ENCODE results near the gene PRKACG. TPM values are rescaled to one million over a fixed set of nuclear protein-coding genes. Genes with fewer than 3 reads are reported as not detected.

PRKACG gene
- total RNA-seq, 4 donors from 2014 or later = not detected

DNA sequence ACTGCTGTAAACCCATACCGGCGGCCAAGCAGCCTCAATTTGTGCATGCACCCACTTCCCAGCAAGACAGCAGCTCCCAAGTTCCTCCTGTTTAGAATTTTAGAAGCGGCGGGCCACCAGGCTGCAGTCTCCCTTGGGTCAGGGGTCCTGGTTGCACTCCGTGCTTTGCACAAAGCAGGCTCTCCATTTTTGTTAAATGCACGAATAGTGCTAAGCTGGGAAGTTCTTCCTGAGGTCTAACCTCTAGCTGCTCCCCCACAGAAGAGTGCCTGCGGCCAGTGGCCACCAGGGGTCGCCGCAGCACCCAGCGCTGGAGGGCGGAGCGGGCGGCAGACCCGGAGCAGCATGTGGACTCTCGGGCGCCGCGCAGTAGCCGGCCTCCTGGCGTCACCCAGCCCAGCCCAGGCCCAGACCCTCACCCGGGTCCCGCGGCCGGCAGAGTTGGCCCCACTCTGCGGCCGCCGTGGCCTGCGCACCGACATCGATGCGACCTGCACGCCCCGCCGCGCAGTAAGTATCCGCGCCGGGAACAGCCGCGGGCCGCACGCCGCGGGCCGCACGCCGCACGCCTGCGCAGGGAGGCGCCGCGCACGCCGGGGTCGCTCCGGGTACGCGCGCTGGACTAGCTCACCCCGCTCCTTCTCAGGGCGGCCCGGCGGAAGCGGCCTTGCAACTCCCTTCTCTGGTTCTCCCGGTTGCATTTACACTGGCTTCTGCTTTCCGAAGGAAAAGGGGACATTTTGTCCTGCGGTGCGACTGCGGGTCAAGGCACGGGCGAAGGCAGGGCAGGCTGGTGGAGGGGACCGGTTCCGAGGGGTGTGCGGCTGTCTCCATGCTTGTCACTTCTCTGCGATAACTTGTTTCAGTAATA is 21.8 kb upstream of the PRKACG start, which contains the start of gene FXN:
Gene FXN (plus strand): TSS at position 315 of the 871 bp plus-strand sequence. CDS start 31 bp downstream, at position 346.
- H3K27me3 ChIP-seq = no peaks in the 10 kb centered on the region
- peak in 1 of 2 donors; percentile 32 for TF ChIP-seq EP300 (IDR thresholded peaks at IDR 0.05)
- TF ChIP-seq, protein P1, sequence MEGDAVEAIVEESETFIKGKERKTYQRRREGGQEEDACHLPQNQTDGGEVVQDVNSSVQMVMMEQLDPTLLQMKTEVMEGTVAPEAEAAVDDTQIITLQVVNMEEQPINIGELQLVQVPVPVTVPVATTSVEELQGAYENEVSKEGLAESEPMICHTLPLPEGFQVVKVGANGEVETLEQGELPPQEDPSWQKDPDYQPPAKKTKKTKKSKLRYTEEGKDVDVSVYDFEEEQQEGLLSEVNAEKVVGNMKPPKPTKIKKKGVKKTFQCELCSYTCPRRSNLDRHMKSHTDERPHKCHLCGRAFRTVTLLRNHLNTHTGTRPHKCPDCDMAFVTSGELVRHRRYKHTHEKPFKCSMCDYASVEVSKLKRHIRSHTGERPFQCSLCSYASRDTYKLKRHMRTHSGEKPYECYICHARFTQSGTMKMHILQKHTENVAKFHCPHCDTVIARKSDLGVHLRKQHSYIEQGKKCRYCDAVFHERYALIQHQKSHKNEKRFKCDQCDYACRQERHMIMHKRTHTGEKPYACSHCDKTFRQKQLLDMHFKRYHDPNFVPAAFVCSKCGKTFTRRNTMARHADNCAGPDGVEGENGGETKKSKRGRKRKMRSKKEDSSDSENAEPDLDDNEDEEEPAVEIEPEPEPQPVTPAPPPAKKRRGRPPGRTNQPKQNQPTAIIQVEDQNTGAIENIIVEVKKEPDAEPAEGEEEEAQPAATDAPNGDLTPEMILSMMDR (IDR thresholded peaks at IDR 0.05) = peak; percentile 96 to 99 (median 98)
- TF ChIP-seq POLR2A (IDR thresholded peaks at IDR 0.05) = peak in 1 of 2 donors; percentile 28
- no peaks in the 10 kb centered on the region for H3K36me3 ChIP-seq
- peak within 1 kb of the TSS; percentile 43 to 76 (median 62) for H3K4me3 ChIP-seq
- WGBS, 2 donors = 1% methylated on average over 49 to 65 of the region's 75 CpGs
- peaks cover 0 to 13% (median 4%) of the 10 kb centered on the region in 4 donors for H3K4me1 ChIP-seq
- H3K9me3 ChIP-seq = no peaks in the 10 kb centered on the region
- DNase-seq (ENCODE audit: low spot score in 2 of 2) = peak; percentile 61 to 72
- H3K27ac ChIP-seq = peak within 1 kb of the TSS in 3 of 4 donors; percentile 78 to 85 (median 81)

DNA sequence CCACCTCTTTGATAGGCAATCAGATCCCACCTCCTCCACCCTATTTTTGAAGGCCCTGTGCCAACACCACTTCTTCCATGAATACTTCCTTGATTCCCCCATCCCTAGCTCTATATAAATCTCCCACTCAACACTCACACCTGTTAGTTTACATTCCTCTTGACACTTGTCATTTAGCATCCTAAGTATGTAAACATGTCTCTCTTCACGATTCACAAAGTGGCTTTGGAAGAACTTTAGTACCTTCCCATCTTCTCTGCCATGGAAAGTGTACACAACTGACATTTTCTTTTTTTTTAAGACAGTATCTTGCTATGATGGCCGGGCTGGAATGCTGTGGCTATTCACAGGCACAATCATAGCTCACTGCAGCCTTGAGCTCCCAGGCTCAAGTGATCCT is 20.2 kb upstream of the PRKACG start:
- 72 to 74% methylated on average over 2 of the region's 2 CpGs for WGBS, 2 donors
- H3K27ac ChIP-seq = no peak overlapping the region
- no peaks in the 10 kb centered on the region for H3K9me3 ChIP-seq
- TF ChIP-seq, protein P1 (IDR thresholded peaks at IDR 0.05) = no peak
- TF ChIP-seq POLR2A (IDR thresholded peaks at IDR 0.05) (no peak), EP300 (IDR thresholded peaks at IDR 0.05) (no peak)
- no peaks in the 10 kb centered on the region for H3K36me3 ChIP-seq
- DNase-seq (ENCODE audit: low spot score in 2 of 2) = no peak
- no peaks in the 10 kb centered on the region for H3K27me3 ChIP-seq
- peaks cover 0 to 13% (median 4%) of the 10 kb centered on the region in 4 donors for H3K4me1 ChIP-seq
- no peak overlapping the region for H3K4me3 ChIP-seq

DNA sequence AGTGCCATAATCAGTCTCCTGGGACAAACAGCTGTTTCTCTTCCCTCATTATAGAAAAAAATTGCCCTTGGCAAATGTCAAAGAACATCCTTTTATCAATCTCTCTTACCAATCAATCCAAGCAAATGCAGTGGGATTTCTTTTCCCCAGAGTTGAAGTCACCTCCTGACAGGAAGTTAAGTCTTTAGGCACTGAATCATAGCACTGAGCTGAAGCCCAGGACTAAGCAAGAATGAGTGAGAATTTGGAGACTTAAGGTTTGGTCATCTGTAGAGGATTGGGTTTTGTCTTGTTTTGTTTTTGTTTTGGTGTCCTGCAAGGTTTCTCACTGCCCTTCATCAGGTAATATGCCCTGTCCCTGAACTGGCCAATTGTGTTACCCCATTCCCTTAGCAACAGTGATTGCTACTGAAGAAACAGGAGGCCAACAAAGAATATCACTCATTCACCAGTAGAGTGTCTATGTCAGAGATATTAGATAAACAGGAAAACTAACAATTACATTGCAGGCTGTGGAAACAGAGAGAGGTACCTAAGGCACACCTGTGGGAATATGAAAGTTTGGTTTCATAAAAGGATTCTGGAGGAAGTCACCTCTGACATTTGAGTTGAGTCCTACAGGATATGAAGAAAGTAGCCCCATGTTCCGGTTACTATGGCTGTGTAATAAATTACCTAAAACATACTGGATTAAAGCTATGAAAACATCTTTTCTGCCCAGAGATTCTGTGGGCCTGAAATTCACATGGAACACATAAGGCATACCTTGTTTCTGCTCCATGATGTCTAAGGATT is 17.1 kb upstream of the PRKACG start:
- no peaks in the 10 kb centered on the region for H3K36me3 ChIP-seq
- DNase-seq (ENCODE audit: low spot score in 2 of 2) = no peak
- 57 to 66% methylated on average over 1 of the region's 1 CpG for WGBS, 2 donors
- peaks cover 0 to 5% (median 4%) of the 10 kb centered on the region in 4 donors for H3K4me1 ChIP-seq
- no peaks in the 10 kb centered on the region for H3K9me3 ChIP-seq
- no peak overlapping the region for H3K4me3 ChIP-seq
- TF ChIP-seq EP300 (IDR thresholded peaks at IDR 0.05) (no peak), POLR2A (IDR thresholded peaks at IDR 0.05) (no peak)
- TF ChIP-seq, protein P1 (IDR thresholded peaks at IDR 0.05) = no peak
- H3K27me3 ChIP-seq = no peaks in the 10 kb centered on the region
- H3K27ac ChIP-seq = no peak overlapping the region

DNA sequence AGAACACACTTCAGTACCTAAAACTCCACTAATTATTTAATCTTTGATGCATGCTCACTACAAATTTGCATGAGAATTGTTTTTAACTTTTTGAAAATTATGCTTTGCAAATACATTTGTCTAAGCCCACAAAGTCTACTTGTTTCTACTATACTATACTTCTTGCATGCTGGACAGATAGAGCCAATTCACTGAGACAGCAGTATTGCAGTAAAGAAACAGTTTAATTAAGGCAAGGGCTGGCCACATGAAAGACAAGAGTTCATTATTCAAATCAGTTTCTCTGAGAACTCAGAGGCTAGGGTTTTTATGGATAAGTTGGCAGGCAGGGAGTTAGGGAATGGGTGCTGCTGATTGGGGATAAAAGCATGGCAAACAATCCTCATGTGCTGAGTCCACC is 15.6 kb upstream of the PRKACG start:
- H3K27ac ChIP-seq = no peak overlapping the region
- no peak for TF ChIP-seq POLR2A (IDR thresholded peaks at IDR 0.05)
- TF ChIP-seq, protein P1 (IDR thresholded peaks at IDR 0.05) = no peak
- no peak for TF ChIP-seq EP300 (IDR thresholded peaks at IDR 0.05)
- H3K27me3 ChIP-seq = no peaks in the 10 kb centered on the region
- DNase-seq (ENCODE audit: low spot score in 2 of 2) = no peak
- no peaks in the 10 kb centered on the region for H3K36me3 ChIP-seq
- no peaks in the 10 kb centered on the region for H3K9me3 ChIP-seq
- no peak overlapping the region for H3K4me3 ChIP-seq
- no peaks in the 10 kb centered on the region for H3K4me1 ChIP-seq

Data from tibial nerve (tissue), 4 donors.